GM12892 (cell line): ENCODE data around the gene RTN4RL1.

Experiments used
- POLR2A ChIP-seq: IDR thresholded peaks from 2 replicates; pipeline ENCODE4 v1.6.1; 2011; ENCODE audit warnings: low read depth, low read length, control low read depth
- POLR2AphosphoS5 ChIP-seq: IDR thresholded peaks from 2 replicates; pipeline ENCODE4 v1.6.1; 2011; ENCODE audit warnings: low read depth, low read length, control low read depth
- TAF1 ChIP-seq: IDR thresholded peaks from 2 replicates; pipeline ENCODE4 v1.6.1; 2011; ENCODE audit warnings: low read depth, mild to moderate bottlenecking, control low read depth, low read length, borderline replicate concordance

DNA sequence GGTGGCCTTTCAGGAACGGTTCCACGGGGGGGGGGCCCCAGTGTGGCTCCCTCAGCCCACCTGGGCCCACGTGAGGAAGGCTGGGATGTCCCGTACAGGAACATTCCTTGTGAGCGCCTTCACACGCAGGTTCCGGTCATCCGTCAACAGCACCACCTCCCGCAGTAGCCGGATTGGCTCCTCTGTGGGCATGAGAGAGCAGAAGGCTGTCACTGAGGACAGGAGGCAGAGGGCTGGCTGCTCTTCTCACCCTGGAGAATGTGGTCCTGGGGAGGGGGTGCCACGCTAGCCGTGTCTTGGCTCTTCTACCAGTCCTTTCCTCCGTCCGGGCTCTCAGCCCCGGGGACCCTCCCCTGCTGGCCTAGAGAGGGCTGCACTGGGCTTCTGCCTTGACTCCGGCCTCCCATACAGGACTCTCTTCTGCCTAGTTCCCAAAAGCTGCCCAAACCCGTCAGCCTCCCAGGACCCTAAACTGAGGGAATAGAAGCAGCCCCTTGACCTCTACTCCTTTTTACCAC, 36.4 kb upstream of the RTN4RL1 start:
- no peak for TF ChIP-seq POLR2A
- 0 out of 2 replicates have a peak, but pooled peaks have one; percentile 65 for TF ChIP-seq POLR2AphosphoS5
- no peak for TF ChIP-seq TAF1
